ENCODE measurements around the gene CADPS2.

- TF ChIP-seq CTCF (IDR thresholded peaks at IDR 0.05; ENCODE audit: borderline replicate concordance, extremely low read depth, low read length, poor library complexity, severe bottlenecking) (no peak), EZH2 (IDR thresholded peaks at IDR 0.05; ENCODE audit: borderline replicate concordance, low read depth, low read length, severe bottlenecking) (no peak)
Observed at GRCh38 chr7:122433765-122434164, 452.5 kb downstream of the CADPS2 start.
